GM12875 (cell line): ENCODE measurements around the gene APP.

Source experiments
- H3K4me3 ChIP-seq: one replicate; pipeline ENCODE4 v1.5.1; 2011; ENCODE audit warnings: low read depth, low read length, control low read depth
- CTCF ChIP-seq: IDR thresholded peaks from 2 replicates; pipeline ENCODE4 v1.5.1; 2011; ENCODE audit warnings: low read depth, mild to moderate bottlenecking, control low read depth, inconsistent platforms, low read length, moderate library complexity, borderline replicate concordance; ENCODE audit not compliant: insufficient read depth

The APP gene

GRCh38 chr21:26148840-26149354 is 21.7 kb downstream of the APP start:
- TF ChIP-seq CTCF = no peak
- H3K4me3 ChIP-seq = no peak overlapping the region

GRCh38 chr21:26148071-26148839 is 22.3 kb downstream of the APP start:
- no peak for TF ChIP-seq CTCF

GRCh38 chr21:26147535-26147934 is 23.0 kb downstream of the APP start:
- no peak for TF ChIP-seq CTCF
- no peak overlapping the region for H3K4me3 ChIP-seq

More at GRCh38 chr21:26148071-26148839, 22.3 kb downstream of the APP start:
- H3K4me3 ChIP-seq = no peak overlapping the region

GRCh38 chr21:26146681-26147080 is 23.9 kb downstream of the APP start:
- TF ChIP-seq CTCF = no peak
- no peak overlapping the region for H3K4me3 ChIP-seq

GRCh38 chr21:26144031-26144430 is 26.5 kb downstream of the APP start:
- no peak for TF ChIP-seq CTCF
- no peak overlapping the region for H3K4me3 ChIP-seq

- no peak for TF ChIP-seq CTCF
These were observed 28.2 kb downstream of the APP start for GRCh38 chr21:26142363-26142762.

GRCh38 chr21:26140926-26141325 is 29.6 kb downstream of the APP start:
- TF ChIP-seq CTCF = no peak

More at GRCh38 chr21:26142363-26142762, 28.2 kb downstream of the APP start:
- no peak overlapping the region for H3K4me3 ChIP-seq

More at GRCh38 chr21:26140926-26141325, 29.6 kb downstream of the APP start:
- H3K4me3 ChIP-seq = no peak overlapping the region
